HG03045 (cell line): Measurements from ENCODE around the gene FGD2.
"Not testable (repeated sequence)": the region's sequence is repeated elsewhere in the genome, so short reads cannot be mapped to it uniquely, and the experiment has no call there.

Source experiments
- ATAC-seq: cut with Tn5 transposase; IDR thresholded peaks from one replicate; pipeline ENCODE4 v1.9.1; 2021; ENCODE audit warnings: mild to moderate bottlenecking, moderate library complexity; ENCODE audit not compliant: unreplicated experiment

FGD2 gene

GRCh38 chr6:37036146-37036545, 30.7 kb downstream of the FGD2 start:
- no peak for ATAC-seq

GRCh38 chr6:37038292-37039198, 33.1 kb downstream of the FGD2 start:
- ATAC-seq: no peak

GRCh38 chr6:37039958-37040357, 34.5 kb downstream of the FGD2 start:
- ATAC-seq: no peak

DNA sequence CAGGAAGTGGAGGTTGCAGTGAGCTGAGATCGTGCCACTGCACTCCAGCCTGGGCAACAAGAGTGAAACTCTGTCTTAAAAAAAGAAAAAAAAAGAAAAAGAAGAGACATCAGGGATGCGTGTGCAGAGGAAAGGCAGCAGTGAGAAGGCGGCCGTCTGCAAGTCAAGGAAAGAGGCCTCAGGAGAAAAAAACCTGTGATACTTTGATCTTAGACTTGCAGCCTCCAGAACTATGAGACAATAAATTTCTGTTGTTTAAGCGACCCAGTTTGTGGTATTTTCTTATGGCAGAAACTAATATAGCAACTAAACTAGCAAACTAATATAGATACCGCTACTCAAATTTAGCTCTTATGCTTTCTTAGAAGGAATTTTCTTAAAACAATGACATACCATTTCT, 36.1 kb downstream of the FGD2 start:
- ATAC-seq: no peak

GRCh38 chr6:37042150-37042549, 36.7 kb downstream of the FGD2 start:
- ATAC-seq: no peak

- ATAC-seq: not testable (repeated sequence)
Measured at GRCh38 chr6:37043091-37043490, 37.6 kb downstream of the FGD2 start.

DNA sequence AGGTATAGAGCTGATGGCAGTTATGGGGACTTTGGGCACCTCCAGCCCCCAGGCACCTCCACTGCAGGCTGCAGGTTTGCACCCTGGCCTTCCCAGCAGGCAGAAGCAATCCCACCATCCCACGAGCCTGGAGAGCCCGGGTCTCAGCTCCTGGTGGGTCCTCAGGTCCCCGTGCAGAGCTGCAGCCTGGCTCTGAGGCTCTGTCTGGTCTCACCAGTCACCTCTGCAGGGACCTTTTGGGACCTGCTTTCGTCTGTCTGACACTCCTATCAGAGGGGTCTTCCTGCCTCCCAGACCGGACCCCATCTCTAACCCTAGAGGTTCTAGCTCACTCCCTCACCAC, 41.9 kb downstream of the FGD2 start:
- no peak for ATAC-seq

DNA sequence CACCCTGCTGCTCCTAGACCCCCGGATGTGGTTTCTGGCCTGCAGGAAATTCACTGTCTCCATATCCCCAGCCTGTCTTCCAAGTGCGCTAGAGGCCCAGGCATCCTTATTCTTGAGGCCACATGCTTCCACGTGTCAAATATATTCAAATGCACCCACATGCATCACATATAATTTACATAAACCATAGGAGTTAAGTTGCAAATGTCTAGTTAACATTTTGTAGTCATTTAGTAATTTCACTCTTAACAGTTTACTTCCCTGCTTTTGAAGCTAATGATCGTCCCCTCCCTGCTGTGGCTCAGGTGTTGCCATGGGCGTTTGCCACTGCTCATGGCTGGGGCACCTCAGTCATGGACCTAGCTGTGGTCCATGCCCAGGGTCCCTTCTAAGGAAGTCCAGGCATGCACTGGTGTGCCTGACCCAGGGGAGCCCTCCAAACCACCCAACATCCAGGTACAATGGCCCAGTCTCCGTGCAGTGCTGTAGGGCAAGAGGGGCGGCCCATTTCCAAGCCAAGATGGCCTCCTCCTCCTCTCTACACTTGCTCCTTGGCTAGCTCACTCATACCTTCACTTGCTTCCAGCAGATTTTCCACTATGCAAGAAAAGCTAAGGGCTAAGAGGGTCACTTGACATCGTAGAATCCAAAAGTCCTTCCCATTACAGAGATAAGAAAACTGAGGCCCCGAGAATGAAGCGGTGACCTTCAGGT, 42.4 kb downstream of the FGD2 start:
- ATAC-seq: no peak

- no peak for ATAC-seq
Measured at GRCh38 chr6:37048403-37048850, 43.0 kb downstream of the FGD2 start.

GRCh38 chr6:37048851-37049757, 43.6 kb downstream of the FGD2 start:
- ATAC-seq: peak; percentile 55

GRCh38 chr6:37049758-37050044, 44.2 kb downstream of the FGD2 start:
- no peak for ATAC-seq

- ATAC-seq: no peak
Measured at GRCh38 chr6:37050045-37050853, 44.8 kb downstream of the FGD2 start.

DNA sequence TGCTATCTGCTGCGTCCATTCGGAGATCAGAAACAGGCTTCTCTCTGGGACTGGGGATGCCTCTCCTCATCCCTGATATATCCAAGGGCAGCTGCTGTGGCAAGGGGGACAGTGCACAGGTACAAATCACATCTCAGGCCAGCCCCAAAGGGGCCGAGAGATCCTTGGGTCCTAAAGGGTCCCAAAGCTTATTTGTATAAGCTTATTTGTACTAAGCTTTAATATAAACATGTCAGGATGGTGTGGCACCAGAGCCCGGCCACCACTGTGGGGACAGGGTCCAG, 45.3 kb downstream of the FGD2 start:
- no peak for ATAC-seq

DNA sequence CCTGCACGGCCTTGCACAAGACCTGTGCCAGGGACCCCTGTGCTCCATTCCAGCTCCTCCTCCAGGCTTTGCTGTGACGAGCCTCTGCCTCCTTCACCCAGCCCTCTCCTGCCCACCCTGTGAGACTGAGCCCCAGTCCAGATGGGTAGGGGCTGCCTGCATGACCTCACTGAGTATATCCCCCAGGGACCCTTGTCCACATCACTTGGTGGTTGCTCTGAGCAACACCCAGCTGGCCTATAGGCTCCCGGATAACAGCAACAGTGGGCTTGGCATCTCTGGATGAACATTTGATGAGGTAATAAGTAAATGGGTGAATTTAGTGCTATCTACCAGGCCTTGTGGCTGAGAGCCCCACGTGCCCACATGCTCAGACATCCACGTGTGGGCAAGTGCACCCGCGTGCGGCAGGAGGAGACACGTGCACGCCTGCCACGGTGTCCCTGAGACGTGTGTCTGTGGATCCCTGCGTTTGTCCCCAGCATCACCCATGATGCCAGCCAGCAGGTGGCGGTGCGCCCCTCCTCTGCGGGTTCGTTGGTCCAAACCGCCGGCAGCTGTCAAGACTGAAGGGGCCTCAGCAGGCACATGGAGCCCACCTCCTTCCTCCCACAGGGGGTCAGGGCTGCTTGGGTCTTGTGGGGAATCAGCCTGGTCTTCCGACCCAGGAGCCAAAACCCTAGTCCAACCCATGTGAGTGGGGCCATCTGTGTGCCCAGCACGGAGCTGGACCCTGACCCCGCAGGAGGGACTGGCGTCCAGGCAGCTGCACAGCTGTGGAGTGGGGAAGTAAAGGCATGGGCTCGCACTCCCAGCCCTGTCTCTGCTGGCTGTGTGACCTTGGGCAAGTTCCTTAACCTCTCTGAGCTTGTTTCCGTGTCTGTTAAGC, 45.9 kb downstream of the FGD2 start:
- ATAC-seq: peak; percentile 38

GRCh38 chr6:37052027-37052628, 46.7 kb downstream of the FGD2 start:
- ATAC-seq: no peak

GRCh38 chr6:37053683-37054082, 48.2 kb downstream of the FGD2 start:
- ATAC-seq: no peak

DNA sequence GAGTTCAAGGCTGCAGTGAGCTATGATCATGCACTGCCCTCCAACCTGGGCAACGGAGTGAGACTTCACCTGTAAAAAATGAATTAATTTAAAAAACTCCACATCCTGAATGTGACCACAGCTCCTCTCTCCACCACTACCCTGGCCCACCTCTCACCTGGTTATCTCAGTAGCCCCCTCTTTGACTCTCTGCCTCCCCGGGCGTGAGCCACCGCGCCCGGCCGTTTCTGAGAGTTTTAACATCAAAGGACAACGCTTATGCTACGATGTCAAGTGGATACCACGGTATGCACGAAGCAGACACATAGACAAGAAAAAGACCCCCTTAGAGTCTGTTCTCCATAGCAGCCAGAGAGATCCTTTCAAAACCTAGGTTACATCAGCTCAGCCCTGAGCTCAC, 48.7 kb downstream of the FGD2 start:
- no peak for ATAC-seq

DNA sequence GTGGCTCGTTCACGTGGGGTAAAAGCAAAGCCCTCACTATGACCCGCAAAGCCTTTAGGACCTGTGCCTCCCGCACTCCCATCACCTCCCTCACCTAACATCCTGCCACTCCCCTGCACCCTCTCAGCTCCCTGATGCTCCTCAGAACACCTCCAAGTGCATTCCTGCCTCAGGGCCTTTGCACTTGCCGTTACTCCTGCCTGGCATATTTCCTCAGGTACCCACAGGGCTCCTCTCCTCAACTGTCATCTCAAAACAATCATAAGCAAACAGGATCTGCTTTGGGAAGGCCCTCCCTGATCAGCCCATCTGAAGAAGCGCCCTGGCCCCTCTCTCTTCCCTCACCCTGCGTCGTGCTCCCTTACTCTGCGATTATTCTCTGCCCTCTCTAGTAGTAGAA, 49.1 kb downstream of the FGD2 start:
- ATAC-seq: no peak

DNA sequence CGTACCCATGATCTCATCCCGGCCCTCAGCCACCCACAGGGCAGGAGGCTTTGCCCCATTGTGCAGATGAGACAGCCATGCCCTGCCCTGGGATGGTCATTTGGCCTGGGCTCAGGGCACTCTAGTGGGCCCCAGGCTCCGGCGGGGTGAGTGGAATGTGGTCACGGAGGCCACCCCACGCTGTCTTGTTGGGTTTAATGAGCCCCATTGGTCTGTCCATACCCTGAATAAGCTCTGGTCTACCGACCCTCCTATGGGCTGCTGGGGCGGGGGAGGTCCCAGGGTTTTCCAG, 50.6 kb downstream of the FGD2 start:
- no peak for ATAC-seq
